Activated gamma-delta T cell (primary cell): Measurements from ENCODE around the gene TNNT3.
"Not testable (repeated sequence)": the region's sequence is repeated elsewhere in the genome, so short reads cannot be mapped to it uniquely, and the experiment has no call there.

ENCODE experiments used
- DNase-seq: peaks from one replicate; lab custom pipeline; 2025; lab: John Stamatoyannopoulos, UW
- total RNA-seq, 2 donors: gene quantifications; one replicate each; lab custom pipeline; 2026; lab: John Stamatoyannopoulos, UW

Gene TNNT3
- total RNA-seq = 17.3 to 28.8 reads per million in 2 donors

DNA sequence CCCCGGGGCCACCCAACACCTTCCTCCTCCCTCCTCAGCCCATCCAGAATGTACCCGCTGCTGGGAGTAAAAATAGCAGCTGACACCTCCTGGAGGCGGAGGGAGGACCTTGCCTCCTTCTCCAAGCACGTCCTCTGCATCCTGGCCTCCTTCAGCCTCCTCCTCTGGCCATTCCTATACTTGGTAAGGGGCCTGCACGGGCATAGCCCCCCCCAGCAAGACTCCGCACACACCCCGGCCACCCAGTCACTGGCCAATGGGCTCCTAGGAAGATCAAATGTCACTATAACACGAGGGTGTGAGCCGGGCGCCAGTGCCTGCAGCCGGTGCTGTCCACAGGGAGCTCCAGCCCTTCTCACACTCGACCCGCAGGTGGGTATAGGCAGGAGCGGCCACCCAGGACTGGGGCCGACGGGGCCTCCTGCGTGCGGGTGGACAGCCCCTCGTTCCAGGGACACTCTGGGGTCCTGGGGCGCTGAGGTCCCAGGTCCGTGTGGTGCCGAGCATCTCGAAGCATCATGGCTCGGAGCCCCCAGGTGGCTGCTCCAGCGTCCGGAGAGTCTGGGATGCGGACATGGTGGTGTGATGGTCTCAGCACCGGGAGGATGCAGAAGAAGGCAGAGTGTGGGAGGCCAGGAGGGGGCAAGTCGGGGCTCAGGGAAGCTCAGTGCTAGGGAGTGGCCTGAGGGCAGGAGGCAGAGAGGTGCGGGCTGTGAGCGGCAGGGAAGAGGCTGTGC is at the start of gene TNNT3:
Gene TNNT3, plus strand, starts transcription at position 313 of the 737 bp plus-strand sequence. CDS start 3,172 bp downstream, outside the sequence.
- DNase-seq = no peak

GRCh38 chr11:1870326-1870696 is 49.2 kb upstream of the TNNT3 start:
- no peak for DNase-seq

GRCh38 chr11:1870721-1871466 is 48.6 kb upstream of the TNNT3 start:
- DNase-seq = peak; percentile 47

- no peak for DNase-seq
Measured at GRCh38 chr11:1871531-1871930, 48.0 kb upstream of the TNNT3 start.

- no peak for DNase-seq
Measured at GRCh38 chr11:1872267-1872985, 47.1 kb upstream of the TNNT3 start.

GRCh38 chr11:1873048-1873812 is 46.3 kb upstream of the TNNT3 start:
- no peak for DNase-seq

DNA sequence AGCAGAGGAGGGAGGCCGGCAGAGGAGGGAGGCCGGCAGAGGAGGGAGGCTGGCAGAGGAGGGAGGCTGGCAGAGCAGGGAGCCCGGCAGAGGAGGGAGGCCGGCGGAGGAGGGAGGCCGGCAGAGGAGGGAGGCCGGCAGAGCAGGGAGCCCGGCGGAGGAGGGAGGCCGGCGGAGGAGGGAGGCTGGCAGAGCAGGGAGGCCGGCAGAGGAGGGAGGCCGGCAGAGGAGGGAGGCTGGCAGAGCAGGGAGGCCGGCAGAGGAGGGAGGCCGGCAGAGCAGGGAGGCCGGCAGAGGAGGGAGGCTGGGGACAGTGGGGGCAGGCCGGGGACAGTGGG is 45.7 kb upstream of the TNNT3 start:
- not testable (repeated sequence) for DNase-seq

DNA sequence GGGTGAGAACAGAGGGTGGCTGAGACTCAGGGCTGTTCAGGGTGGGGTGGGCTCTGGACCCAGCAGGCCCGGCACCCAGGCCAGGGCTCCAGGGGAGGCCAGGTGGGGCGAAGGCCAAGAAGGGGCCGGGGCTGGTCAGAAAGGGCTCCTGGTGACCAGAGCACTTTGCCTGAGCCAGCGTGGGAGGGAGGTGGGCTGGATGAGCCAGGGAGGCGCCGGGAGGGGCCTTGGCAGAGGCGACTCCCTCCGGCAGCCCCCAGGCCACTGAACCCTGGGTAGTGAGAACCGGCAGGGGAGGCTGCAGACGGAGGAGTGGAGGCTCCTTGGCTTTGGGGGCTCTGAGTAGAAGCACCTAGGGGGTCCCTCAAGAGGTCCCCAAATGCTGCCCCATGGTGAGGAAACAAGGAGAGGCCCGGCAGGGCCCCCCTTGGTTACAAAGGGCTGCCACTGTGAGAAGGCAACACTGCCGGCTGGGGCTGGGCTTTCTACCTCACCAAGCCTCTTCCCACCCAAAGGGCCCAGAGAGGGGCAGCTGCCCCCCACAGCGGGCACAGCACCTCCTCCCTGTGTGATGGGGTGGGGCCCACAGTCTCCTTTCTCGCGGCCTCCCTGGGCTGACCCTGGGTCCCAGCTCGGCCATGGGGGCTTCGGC is 44.9 kb upstream of the TNNT3 start:
- DNase-seq = not testable (repeated sequence)

GRCh38 chr11:1875093-1875850 is 44.2 kb upstream of the TNNT3 start:
- DNase-seq = no peak

GRCh38 chr11:1875851-1876301 is 43.6 kb upstream of the TNNT3 start:
- not testable (repeated sequence) for DNase-seq

- DNase-seq = no peak
Measured at GRCh38 chr11:1876361-1877063, 43.0 kb upstream of the TNNT3 start.

DNA sequence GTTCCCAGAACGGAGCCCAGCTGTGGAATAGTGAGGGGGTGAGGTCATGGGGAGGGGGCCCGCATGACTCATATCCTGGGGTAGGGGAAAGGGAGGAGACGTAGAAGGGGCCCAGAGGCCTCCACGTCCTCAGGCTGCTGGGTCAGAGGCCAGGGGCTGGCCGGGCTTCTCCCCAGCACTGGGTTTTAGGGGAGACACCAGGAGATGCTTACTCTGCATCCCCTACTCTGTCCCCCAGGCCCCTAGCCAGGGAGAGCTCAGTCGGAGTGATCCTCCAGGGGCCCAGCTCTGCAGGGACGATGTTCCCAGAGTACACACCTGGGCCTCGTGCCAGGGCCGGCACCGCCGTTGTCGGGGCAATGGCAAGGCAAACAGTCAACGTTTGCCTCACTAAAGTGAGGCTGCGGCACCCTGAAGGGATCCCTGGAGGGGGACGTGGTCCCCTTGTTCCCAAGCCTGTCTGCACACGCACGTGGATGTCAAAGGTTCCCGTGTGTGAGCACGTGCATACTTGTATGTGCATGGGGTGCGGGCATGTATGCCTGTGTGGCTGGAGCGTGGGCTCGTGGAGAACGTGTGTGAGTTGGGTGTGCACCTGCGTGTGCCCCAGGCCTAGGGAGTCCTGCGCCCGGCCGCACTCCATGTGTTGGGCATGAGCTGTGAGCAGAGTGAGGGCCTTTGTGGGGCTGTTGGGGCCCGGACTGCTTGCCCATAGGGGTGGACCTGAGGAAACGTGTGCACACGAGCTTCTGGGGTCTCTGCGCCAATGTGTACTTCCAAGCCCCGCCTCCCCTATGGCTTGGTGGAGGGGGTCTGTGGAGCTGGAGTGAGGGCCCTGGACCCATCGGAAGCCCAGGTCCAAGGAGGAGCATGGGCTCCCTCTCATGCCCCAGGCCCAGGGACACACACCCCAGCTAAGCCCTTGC is 42.0 kb upstream of the TNNT3 start:
- no peak for DNase-seq

DNA sequence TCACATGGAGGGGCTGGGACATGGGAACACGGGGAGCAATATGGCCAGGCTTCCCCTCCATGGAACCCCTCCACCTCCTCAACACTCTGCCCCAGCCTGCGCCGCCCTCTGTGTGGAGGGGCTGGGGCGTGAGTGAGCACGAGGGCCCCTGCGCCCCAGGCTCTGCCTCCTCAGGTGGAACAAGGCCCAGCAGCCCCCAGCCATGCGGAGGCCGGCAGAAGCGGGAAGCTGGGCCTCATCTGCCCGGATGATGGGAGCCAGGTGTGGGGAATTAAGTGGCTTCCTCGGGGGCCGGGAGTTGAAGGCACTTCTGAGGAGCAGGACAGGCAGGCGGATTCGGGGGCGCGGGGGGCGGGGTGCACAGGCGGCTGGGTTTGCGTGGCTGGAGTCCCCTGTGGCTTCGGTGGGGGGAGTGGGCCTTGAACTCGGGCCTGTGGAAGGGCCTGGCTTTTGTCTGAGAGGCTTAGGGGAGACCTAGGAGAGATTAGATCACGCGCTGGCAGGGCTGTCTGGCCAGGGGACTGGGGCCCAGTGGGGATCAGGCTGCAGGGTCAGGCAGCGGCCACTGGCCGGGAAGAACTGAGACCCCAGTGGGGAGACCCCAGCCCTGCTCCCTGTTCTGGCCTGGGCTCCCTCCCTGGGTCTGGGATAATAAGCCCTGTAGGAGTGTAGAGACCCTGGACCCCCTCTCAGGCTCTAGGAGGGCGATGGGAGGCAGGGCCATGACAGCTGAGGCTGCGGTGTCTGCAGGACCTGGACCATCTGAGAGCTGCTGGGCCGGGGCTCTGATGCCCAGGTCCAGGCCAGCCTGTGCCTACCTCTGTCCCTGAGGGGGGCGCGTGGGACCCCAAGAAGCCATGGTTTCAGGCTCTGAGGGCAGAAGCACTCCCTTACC is 41.1 kb upstream of the TNNT3 start:
- no peak for DNase-seq

DNA sequence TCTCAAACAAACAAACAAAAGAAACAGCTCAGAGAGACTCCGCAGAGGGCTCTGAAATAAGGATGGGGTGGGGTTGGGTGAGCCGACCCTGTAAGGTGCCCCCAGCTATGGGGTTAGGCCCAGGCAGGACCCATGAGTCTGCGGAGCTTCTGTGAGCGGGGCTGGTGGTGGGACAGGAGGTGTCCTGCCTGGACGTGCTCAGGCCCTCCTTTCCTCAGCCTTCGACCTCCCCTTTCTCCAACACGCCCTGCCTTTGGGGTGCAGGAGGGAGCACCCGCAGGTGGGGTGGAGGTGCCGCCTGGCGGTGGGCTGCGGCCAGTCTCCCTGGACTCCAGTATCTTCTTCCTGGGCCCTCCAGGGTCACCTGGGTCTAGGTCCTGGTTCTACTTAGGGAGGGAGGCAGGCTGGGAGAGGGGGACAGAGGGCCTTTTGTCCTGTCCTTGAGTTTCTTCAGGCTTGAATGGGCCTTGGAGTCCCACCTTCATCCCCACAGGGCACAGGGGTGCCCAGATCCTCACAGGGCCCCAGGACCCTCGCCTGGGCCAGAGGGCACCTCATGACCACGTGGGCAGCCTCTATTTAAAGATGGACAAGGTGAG is 40.1 kb upstream of the TNNT3 start:
- no peak for DNase-seq

GRCh38 chr11:1879941-1880720 is 39.4 kb upstream of the TNNT3 start:
- DNase-seq = no peak

DNA sequence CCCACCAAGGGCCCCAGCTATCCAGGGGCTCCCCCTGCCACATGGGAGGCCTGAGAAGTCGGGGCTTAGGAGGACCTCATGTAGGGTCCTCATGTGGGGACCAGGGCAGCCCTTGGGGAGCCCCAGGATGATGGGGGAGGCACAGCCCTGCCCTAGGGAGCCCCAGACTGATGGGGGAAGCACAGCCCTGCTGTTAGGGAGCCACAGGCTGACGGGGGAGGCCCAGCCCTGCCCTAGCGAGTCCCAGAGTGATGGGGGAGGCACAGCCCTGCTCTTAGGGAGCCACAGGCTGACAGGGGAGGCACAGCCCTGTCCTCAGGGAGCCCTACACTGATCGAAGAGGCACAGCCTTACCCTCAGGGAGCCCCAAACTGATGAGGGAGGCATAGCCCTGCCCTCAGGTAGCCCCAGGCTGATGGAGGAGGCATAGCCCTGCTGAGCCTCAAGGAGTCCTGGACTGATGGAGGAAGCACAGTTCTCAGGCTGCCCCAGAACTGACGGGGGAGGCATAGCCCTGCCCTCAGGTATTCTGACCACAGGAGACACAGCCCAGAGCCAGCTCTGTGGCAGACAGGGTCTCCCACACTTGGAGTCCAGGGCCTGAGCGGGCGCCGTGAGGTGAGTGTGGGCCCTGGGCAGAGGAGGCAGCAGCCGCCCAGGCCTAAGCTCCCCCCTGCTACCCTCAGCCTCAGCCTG is 38.6 kb upstream of the TNNT3 start:
- no peak for DNase-seq
